IPS DF 4.7 (cell line): Measurements from ENCODE around the gene SLC26A6.

Source experiments
- DNase-seq: peaks from one replicate; pipeline ENCODE4 v3.0.0-alpha.2; 2013; ENCODE audit warnings: low spot score; ENCODE audit errors: extremely low read depth

The SLC26A6 gene

GRCh38 chr3:48581621-48582481 lies 53.4 kb downstream of the SLC26A6 start:
- DNase-seq, result no peak

DNA sequence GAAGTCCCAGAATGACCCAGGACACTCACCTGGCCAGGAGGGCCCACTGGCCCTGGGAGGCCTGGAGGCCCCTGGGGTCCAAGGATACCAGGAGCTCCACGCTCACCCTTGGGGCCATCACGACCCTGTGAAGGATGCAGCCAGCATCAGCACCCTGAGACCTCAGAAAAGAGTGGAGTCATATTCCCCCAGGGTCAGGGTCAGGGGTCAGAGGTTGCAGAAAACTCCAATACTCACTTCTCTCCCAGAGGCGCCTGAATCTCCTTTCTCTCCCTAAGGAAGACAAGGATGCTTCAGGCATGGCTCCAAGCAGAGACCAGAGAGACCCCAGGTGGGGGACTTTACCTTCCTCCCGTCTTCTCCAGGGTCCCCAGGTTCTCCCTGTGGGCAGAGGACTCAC lies 58.6 kb downstream of the SLC26A6 start:
- DNase-seq, result no peak
